Erythroblast (primary cell): Measurements from ENCODE around the gene ADCY1.

ENCODE experiments used
- GATA1 ChIP-seq: IDR thresholded peaks from 2 replicates; pipeline ENCODE4 v1.6.1; 2011; ENCODE audit warnings: low read depth, mild to moderate bottlenecking, control low read depth, low read length, moderate library complexity
- POLR2A ChIP-seq: IDR thresholded peaks from 2 replicates; pipeline ENCODE4 v1.6.1; 2011; ENCODE audit warnings: mild to moderate bottlenecking, low read length

- TF ChIP-seq POLR2A (no peak), GATA1 (no peak)
These were observed 49.7 kb upstream of the ADCY1 start for GRCh38 chr7:45524445-45524844.
